ENCODE results near the gene SPAG7.

The SPAG7 gene

DNA sequence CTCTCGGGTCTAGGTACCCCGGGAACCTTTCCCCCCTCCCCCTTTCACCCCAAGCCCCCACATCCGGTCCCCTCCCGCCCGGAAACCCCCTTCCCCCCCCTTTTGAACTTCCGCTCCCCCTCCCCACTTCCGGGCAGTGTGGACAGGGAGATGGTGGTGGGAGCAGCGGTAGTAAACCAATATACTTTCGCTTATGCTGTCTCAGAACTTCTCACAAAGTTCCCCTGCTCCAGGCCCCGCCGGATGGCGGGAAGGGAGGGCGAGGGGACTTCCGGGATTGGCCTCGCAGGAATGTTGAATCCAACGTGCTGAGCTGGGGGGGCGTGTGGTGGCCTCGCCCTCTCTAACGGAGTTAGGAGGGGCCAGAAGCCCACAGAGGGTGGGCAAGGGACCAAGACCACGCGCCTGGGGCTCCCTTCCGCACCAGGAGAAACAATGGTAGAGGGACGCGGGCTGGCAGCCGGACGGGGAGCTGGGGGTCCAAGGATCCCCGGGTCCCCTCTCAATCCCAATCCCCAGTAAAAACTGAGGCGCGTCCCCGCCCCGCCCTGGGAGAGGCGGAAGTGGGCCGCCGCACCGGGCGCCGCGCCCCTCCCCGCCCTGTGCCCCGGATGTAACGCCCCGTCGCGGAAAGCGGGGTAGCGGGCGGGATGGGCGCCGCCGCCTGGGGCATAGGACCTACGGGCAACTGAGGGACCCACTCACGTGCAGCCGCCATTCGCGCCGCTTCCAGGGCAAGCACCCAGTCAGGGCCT lies 20.0 kb downstream of the SPAG7 start (continued):
- TF ChIP-seq, protein P1, sequence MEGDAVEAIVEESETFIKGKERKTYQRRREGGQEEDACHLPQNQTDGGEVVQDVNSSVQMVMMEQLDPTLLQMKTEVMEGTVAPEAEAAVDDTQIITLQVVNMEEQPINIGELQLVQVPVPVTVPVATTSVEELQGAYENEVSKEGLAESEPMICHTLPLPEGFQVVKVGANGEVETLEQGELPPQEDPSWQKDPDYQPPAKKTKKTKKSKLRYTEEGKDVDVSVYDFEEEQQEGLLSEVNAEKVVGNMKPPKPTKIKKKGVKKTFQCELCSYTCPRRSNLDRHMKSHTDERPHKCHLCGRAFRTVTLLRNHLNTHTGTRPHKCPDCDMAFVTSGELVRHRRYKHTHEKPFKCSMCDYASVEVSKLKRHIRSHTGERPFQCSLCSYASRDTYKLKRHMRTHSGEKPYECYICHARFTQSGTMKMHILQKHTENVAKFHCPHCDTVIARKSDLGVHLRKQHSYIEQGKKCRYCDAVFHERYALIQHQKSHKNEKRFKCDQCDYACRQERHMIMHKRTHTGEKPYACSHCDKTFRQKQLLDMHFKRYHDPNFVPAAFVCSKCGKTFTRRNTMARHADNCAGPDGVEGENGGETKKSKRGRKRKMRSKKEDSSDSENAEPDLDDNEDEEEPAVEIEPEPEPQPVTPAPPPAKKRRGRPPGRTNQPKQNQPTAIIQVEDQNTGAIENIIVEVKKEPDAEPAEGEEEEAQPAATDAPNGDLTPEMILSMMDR (tag by site-specific recombination; IDR thresholded peaks at IDR 0.05): no peak
- TF ChIP-seq IKZF3 (tag by site-specific recombination; IDR thresholded peaks at IDR 0.05) (peak; percentile 48; the same call in 1 of the 2 replicates), KLF16 (tag by site-specific recombination; IDR thresholded peaks at IDR 0.05) (peak; percentile 64), ZNF629 (tag by site-specific recombination; IDR thresholded peaks at IDR 0.05) (0 out of 2 replicates have a peak, but pooled peaks have one; percentile 10), ZNF146 (tag by site-specific recombination; IDR thresholded peaks at IDR 0.05) (no peak), OSR2 (tag by site-specific recombination; IDR thresholded peaks at IDR 0.05) (no peak), ZNF776 (tag by site-specific recombination; IDR thresholded peaks at IDR 0.05; ENCODE audit: borderline replicate concordance) (no peak), ZNF157 (tag by site-specific recombination; IDR thresholded peaks at IDR 0.05) (no peak), SALL2 (tag by site-specific recombination; IDR thresholded peaks at IDR 0.05; ENCODE audit: borderline replicate concordance) (no peak), ZNF664 (tag by site-specific recombination; IDR thresholded peaks at IDR 0.05) (no peak), ZNF292 (tag by site-specific recombination; IDR thresholded peaks at IDR 0.05; ENCODE audit: borderline replicate concordance, low read depth) (no peak), ZNF645 (tag by site-specific recombination; IDR thresholded peaks at IDR 0.05) (0 out of 2 replicates have a peak, but pooled peaks have one; percentile 29), ZNF155 (tag by site-specific recombination; IDR thresholded peaks at IDR 0.05) (no peak), ZNF510 (tag by site-specific recombination; IDR thresholded peaks at IDR 0.05; ENCODE audit: insufficient replicate concordance) (no peak), ZFP3 (tag by site-specific recombination; IDR thresholded peaks at IDR 0.05; ENCODE audit: low read depth) (no peak), YY2 (tag by site-specific recombination; IDR thresholded peaks at IDR 0.05) (no peak), ZNF2 (tag by site-specific recombination; IDR thresholded peaks at IDR 0.05) (no peak), ZNF624 (tag by site-specific recombination; IDR thresholded peaks at IDR 0.05) (no peak), KLF8 (tag by site-specific recombination; IDR thresholded peaks at IDR 0.05) (peak; percentile 96), ZNF571 (tag by site-specific recombination; IDR thresholded peaks at IDR 0.05) (no peak), KLF9 (tag by site-specific recombination; IDR thresholded peaks at IDR 0.05; ENCODE audit: low read depth) (peak; percentile 92), HOXD13 (CRISPR knock-in tag; IDR thresholded peaks at IDR 0.05; ENCODE audit: borderline replicate concordance) (no peak), ZNF670 (tag by site-specific recombination; IDR thresholded peaks at IDR 0.05; ENCODE audit: low read depth) (no peak), EGR2 (tag by site-specific recombination; IDR thresholded peaks at IDR 0.05; ENCODE audit: low read depth) (no peak)
- TF ChIP-seq, protein P2, sequence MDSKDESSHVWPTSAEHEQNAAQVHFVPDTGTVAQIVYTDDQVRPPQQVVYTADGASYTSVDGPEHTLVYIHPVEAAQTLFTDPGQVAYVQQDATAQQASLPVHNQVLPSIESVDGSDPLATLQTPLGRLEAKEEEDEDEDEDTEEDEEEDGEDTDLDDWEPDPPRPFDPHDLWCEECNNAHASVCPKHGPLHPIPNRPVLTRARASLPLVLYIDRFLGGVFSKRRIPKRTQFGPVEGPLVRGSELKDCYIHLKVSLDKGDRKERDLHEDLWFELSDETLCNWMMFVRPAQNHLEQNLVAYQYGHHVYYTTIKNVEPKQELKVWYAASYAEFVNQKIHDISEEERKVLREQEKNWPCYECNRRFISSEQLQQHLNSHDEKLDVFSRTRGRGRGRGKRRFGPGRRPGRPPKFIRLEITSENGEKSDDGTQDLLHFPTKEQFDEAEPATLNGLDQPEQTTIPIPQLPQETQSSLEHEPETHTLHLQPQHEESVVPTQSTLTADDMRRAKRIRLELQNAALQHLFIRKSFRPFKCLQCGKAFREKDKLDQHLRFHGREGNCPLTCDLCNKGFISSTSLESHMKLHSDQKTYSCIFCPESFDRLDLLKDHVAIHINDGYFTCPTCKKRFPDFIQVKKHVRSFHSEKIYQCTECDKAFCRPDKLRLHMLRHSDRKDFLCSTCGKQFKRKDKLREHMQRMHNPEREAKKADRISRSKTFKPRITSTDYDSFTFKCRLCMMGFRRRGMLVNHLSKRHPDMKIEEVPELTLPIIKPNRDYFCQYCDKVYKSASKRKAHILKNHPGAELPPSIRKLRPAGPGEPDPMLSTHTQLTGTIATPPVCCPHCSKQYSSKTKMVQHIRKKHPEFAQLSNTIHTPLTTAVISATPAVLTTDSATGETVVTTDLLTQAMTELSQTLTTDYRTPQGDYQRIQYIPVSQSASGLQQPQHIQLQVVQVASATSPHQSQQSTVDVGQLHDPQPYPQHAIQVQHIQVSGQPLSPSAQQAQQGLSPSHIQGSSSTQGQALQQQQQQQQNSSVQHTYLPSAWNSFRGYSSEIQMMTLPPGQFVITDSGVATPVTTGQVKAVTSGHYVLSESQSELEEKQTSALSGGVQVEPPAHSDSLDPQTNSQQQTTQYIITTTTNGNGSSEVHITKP (tag by site-specific recombination; IDR thresholded peaks at IDR 0.05): peak; percentile 96
- TF ChIP-seq, protein P3, sequence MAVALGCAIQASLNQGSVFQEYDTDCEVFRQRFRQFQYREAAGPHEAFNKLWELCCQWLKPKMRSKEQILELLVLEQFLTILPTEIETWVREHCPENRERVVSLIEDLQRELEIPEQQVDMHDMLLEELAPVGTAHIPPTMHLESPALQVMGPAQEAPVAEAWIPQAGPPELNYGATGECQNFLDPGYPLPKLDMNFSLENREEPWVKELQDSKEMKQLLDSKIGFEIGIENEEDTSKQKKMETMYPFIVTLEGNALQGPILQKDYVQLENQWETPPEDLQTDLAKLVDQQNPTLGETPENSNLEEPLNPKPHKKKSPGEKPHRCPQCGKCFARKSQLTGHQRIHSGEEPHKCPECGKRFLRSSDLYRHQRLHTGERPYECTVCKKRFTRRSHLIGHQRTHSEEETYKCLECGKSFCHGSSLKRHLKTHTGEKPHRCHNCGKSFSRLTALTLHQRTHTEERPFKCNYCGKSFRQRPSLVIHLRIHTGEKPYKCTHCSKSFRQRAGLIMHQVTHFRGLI (tag by site-specific recombination; IDR thresholded peaks at IDR 0.05): peak; percentile 57; the same call in 1 of the 2 replicates
- TF ChIP-seq, protein P4, sequence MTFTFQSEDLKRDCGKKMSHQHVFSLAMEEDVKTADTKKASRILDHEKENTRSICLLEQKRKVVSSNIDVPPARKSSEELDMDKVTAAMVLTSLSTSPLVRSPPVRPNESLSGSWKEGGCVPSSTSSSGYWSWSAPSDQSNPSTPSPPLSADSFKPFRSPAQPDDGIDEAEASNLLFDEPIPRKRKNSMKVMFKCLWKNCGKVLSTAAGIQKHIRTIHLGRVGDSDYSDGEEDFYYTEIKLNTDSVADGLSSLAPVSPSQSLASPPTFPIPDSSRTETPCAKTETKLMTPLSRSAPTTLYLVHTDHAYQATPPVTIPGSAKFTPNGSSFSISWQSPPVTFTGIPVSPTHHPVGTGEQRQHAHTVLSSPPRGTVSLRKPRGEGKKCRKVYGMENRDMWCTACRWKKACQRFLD (tag by site-specific recombination; IDR thresholded peaks at IDR 0.05): no peak
- TF ChIP-seq, protein P5, sequence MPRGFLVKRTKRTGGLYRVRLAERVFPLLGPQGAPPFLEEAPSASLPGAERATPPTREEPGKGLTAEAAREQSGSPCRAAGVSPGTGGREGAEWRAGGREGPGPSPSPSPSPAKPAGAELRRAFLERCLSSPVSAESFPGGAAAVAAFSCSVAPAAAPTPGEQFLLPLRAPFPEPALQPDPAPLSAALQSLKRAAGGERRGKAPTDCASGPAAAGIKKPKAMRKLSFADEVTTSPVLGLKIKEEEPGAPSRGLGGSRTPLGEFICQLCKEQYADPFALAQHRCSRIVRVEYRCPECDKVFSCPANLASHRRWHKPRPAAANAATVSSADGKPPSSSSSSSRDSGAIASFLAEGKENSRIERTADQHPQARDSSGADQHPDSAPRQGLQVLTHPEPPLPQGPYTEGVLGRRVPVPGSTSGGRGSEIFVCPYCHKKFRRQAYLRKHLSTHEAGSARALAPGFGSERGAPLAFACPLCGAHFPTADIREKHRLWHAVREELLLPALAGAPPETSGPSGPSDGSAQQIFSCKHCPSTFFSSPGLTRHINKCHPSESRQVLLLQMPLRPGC (tag by site-specific recombination; IDR thresholded peaks at IDR 0.05): peak; percentile 37; the same call in 1 of the 2 replicates
